Endothelial cell of umbilical vein (primary cell): ENCODE results near the gene SMARCD2. TPM values are rescaled to one million over a fixed set of nuclear protein-coding genes. Genes with fewer than 3 reads are reported as not detected.

Source experiments
- BruUV-seq: library from RNA; stranded (reverse); fragments of 400-500 nt; replicated peaks from 2 replicates; lab custom pipeline; 2021; lab: Mats Ljungman, UMichigan
- CTCF ChIA-PET: fragments of 300-600, 350-600 bp; sonication (Branson Sonifier 250); formaldehyde crosslinking; loops from one replicate; lab custom pipeline; 2021; ENCODE audit warnings: antibody characterized with exemption, inconsistent platforms; lab: Charles Lee
- POLR2A ChIA-PET: fragments of 300-600, 350-600 bp; sonication (Branson Sonifier 250); formaldehyde crosslinking; loops from one replicate; lab custom pipeline; 2021; ENCODE audit warnings: antibody characterized with exemption, inconsistent platforms; lab: Charles Lee
- DNase-seq: peaks from one replicate; pipeline ENCODE4 v3.0.0-alpha.2; 2011; ENCODE audit warnings: low read depth, low spot score
- FAIRE-seq: peaks from 2 replicates; lab custom pipeline; 2011; peaks lifted over from hg19 to GRCh38; lab: Jason Lieb, UNC
- H2AFZ ChIP-seq: 2 replicates; pipeline ENCODE4 v1.6.0; 2012; ENCODE audit warnings: low read depth, low read length, control low read depth, inconsistent platforms
- H3K27ac ChIP-seq: 2 replicates; pipeline ENCODE4 v1.5.1; 2011; ENCODE audit warnings: low read depth, mild to moderate bottlenecking, control low read depth, low read length, moderate library complexity; ENCODE audit not compliant: insufficient read depth
- H3K27me3 ChIP-seq, 2 experiments: 2 replicates each; pipeline versions ENCODE4 v1.6.0 to v1.6.1; 2011; ENCODE audit warnings: low read length in 2 of 2, mixed read lengths in 1 of 2; ENCODE audit not compliant: control insufficient read depth in 2 of 2, insufficient read depth in 2 of 2
- H3K36me3 ChIP-seq, 2 experiments: 2 replicates in 1 of 2; 3 replicates in 1 of 2; pipeline ENCODE4 v1.5.1; 2011; ENCODE audit warnings: low read length in 2 of 2, mild to moderate bottlenecking in 1 of 2, moderate library complexity in 1 of 2; ENCODE audit not compliant: control insufficient read depth in 2 of 2, insufficient read depth in 2 of 2; ENCODE audit errors: extremely low read depth in 1 of 2
- H3K4me1 ChIP-seq: 3 replicates; pipeline ENCODE4 v1.5.1; 2011; ENCODE audit warnings: mild to moderate bottlenecking, low read length; ENCODE audit not compliant: control insufficient read depth, insufficient read depth; ENCODE audit errors: extremely low read depth
- H3K4me2 ChIP-seq: 2 replicates; pipeline ENCODE4 v1.6.1; 2011; ENCODE audit warnings: low read length, control low read depth, mixed read lengths; ENCODE audit not compliant: insufficient read depth
- H3K4me3 ChIP-seq, 3 experiments: fragments of 200-600 bp in 1 of 3; sonication (generic), shearing (Covaris generic) in 1 of 3; replicated peaks in 1 of 3; 2 replicates each; pipeline ENCODE4 v1.5.1; 2011 to 2016; ENCODE audit warnings: control low read depth in 3 of 3, low read length in 3 of 3, mild to moderate bottlenecking in 2 of 3, inconsistent platforms in 1 of 3, low read depth in 1 of 3, moderate library complexity in 1 of 3; ENCODE audit not compliant: insufficient read depth in 1 of 3
- H3K79me2 ChIP-seq: 2 replicates; pipeline ENCODE4 v1.6.0; 2012; ENCODE audit warnings: low read length, inconsistent platforms; ENCODE audit not compliant: control insufficient read depth, insufficient read depth
- H3K9ac ChIP-seq: replicated peaks from 2 replicates; pipeline ENCODE3; 2011; ENCODE audit warnings: low read length, control low read depth; ENCODE audit not compliant: insufficient read depth; ENCODE audit errors: extremely low read depth
- H3K9me1 ChIP-seq: replicated peaks from 3 replicates; pipeline ENCODE4 v1.6.0; 2011; ENCODE audit warnings: mild to moderate bottlenecking, low read length; ENCODE audit not compliant: control insufficient read depth, insufficient read depth; ENCODE audit errors: extremely low read depth
- H3K9me3 ChIP-seq: replicated peaks from 2 replicates; pipeline ENCODE4 v1.5.1; 2012; ENCODE audit warnings: low read length, inconsistent platforms; ENCODE audit not compliant: control insufficient read depth, insufficient read depth
- H4K20me1 ChIP-seq: replicated peaks from 2 replicates; pipeline ENCODE3; 2011; ENCODE audit warnings: mild to moderate bottlenecking, low read length; ENCODE audit not compliant: control insufficient read depth, insufficient read depth; ENCODE audit errors: extremely low read depth
- CTCF ChIP-seq, 2 donors: IDR thresholded peaks; 1 replicate in 1 of 2; 2 replicates in 1 of 2; pipeline ENCODE4 v1.5.1; 2011; ENCODE audit warnings: low read length in 2 of 2, mild to moderate bottlenecking in 2 of 2, moderate library complexity in 2 of 2, control low read depth in 1 of 2, inconsistent platforms in 1 of 2, low read depth in 1 of 2; ENCODE audit not compliant: insufficient read depth in 1 of 2; ENCODE audit errors: extremely low read depth in 1 of 2
- EZH2 ChIP-seq: IDR thresholded peaks from 2 replicates; pipeline ENCODE4 v1.6.1; 2012; ENCODE audit warnings: borderline replicate concordance, low read depth, mild to moderate bottlenecking, moderate library complexity, low read length, inconsistent platforms; ENCODE audit not compliant: severe bottlenecking
- FOS ChIP-seq: IDR thresholded peaks from 2 replicates; pipeline ENCODE4 v1.6.1; 2011; ENCODE audit warnings: mild to moderate bottlenecking, low read length, moderate library complexity, borderline replicate concordance; ENCODE audit not compliant: insufficient read depth
- GATA2 ChIP-seq: IDR thresholded peaks from 2 replicates; pipeline ENCODE4 v1.7.0; 2011; ENCODE audit warnings: low read depth, mild to moderate bottlenecking, moderate library complexity, mixed read lengths, low read length; ENCODE audit not compliant: insufficient read length, insufficient read depth
- JUN ChIP-seq: IDR thresholded peaks from 2 replicates; pipeline ENCODE4 v1.6.1; 2011; ENCODE audit warnings: borderline replicate concordance, low read depth; ENCODE audit not compliant: insufficient read length, insufficient read depth
- MAX ChIP-seq: IDR thresholded peaks from 2 replicates; pipeline ENCODE4 v1.6.1; 2011; ENCODE audit not compliant: insufficient read depth, insufficient read length
- MYC ChIP-seq: IDR thresholded peaks from one replicate; pipeline ENCODE4 v1.6.1; 2011; ENCODE audit warnings: mild to moderate bottlenecking, low read depth, low read length
- POLR2A ChIP-seq: IDR thresholded peaks from 2 replicates; pipeline ENCODE4 v1.6.1; 2012; ENCODE audit warnings: low read depth, mild to moderate bottlenecking, control low read depth, low read length
- POLR2AphosphoS5 ChIP-seq: IDR thresholded peaks from 2 replicates; pipeline ENCODE4 v1.6.1; 2012; ENCODE audit warnings: low read depth, mild to moderate bottlenecking, control low read depth, low read length, moderate library complexity; ENCODE audit not compliant: insufficient read depth
- dilution Hi-C: fragments of 300-500 bp; cut with MboI; formaldehyde crosslinking; loops from one replicate; pipeline ENCODE4 v1.15.0; 2019; ENCODE audit warnings: low sequenced_read_pairs; ENCODE audit not compliant: extremely low pct_ligation_motif_present
- intact Hi-C: fragments of 100-400 bp; cut with micrococcal nuclease; formaldehyde crosslinking; loops from one replicate; pipeline ENCODE4 v1.10.0; 2022
- polyA plus RNA-seq, 4 experiments: library from polyadenylated mRNA; depleted of rRNA in 3 of 4; stranded (reverse) in 3 of 4; unstranded in 1 of 4; fragments of >200 nt; gene quantifications; 2 replicates each; pipeline versions ENCODE4 v1.2.1 to v1.2.3, GENCODE V29; 2011 to 2012; ENCODE audit warnings: missing spikeins in 1 of 4
- total RNA-seq: library from RNA; stranded (reverse); gene quantifications from 2 replicates; pipeline ENCODE4 v1.2.3, GENCODE V29; 2021

The SMARCD2 gene
- total and polyA plus RNA-seq, 2 donors (not counting 3 experiments of a cell fraction or from before 2014, with no cell fraction given): 51.2 to 55.7 TPM

- BruUV-seq: no TSS peak
- no peak for FAIRE-seq
- dilution Hi-C loops: no loop called here
- Histone ChIP-seq H3K9ac (peak overlapping the region; percentile 49), H2AFZ (no peak overlapping the region), H3K27me3 (no peaks in the 10 kb centered on the region), H3K79me2 (peaks cover 29% of the 10 kb centered on the region), H3K4me1 (peaks cover 24% of the 10 kb centered on the region), H3K4me3 (peak overlapping the region in 1 of 3 experiments; percentile 58), H3K4me2 (peak overlapping the region; percentile 82), H4K20me1 (no peaks in the 10 kb centered on the region), H3K9me1 (no peaks in the 10 kb centered on the region), H3K9me3 (no peaks in the 10 kb centered on the region), H3K27ac (peak overlapping the region; percentile 2), H3K36me3 (no peaks in the 10 kb centered on the region)
- POLR2A ChIA-PET: interaction anchor here (0.6 kb wide), 1 partner anchor 163 kb away, joined by 7 read pairs; no protein-coding TSS in a partner anchor
- TF ChIP-seq POLR2AphosphoS5 (no peak), FOS (no peak), MYC (no peak), JUN (no peak), EZH2 (no peak), MAX (no peak), CTCF (IDR thresholded peaks at IDR 0.05; ENCODE audit: extremely low read depth in 1 of 2, insufficient read depth in 1 of 2, low read depth in 1 of 2, low read length in 2 of 2) (no peak), POLR2A (no peak), GATA2 (no peak)
- DNase-seq: peak; percentile 6
- intact Hi-C loops: no loop called here
- CTCF ChIA-PET: interaction anchor here (0.6 to 2.1 kb wide), 6 partner anchors 8 to 418 kb away, joined by 3 to 7 read pairs (median 6); no protein-coding TSS in a partner anchor
Observed at GRCh38 chr17:63843910-63844677, 1.6 kb upstream of the SMARCD2 start.
